Activated naive CD8-positive, alpha-beta T cell treated with anti-CD3 and anti-CD28 coated beads for 36 hours (primary cell): ENCODE measurements around the gene GRIN2A. TPM values are rescaled to one million over a fixed set of nuclear protein-coding genes. Genes with fewer than 3 reads are reported as not detected.

Source experiments
- DNase-seq: peaks from one replicate; pipeline ENCODE4 v3.0.0; 2021
- H3K27ac Mint-ChIP-seq: one replicate; pipeline ENCODE4 v1.8.0; 2022; ENCODE audit warnings: mild to moderate bottlenecking, moderate library complexity, mixed read lengths
- H3K27me3 Mint-ChIP-seq: one replicate; pipeline ENCODE4 v1.8.0; 2022; ENCODE audit warnings: mild to moderate bottlenecking, mixed read lengths
- H3K36me3 Mint-ChIP-seq: one replicate; pipeline ENCODE4 v1.8.0; 2021; ENCODE audit warnings: mild to moderate bottlenecking, mixed read lengths
- H3K4me1 Mint-ChIP-seq: one replicate; pipeline ENCODE4 v1.8.0; 2021; ENCODE audit warnings: mixed read lengths
- H3K4me3 Mint-ChIP-seq: one replicate; pipeline ENCODE4 v1.8.0; 2022; ENCODE audit warnings: mild to moderate bottlenecking, moderate library complexity, mixed read lengths
- H3K9me3 Mint-ChIP-seq: one replicate; pipeline ENCODE4 v1.8.0; 2022; ENCODE audit warnings: mixed read lengths
- total RNA-seq, 2 experiments: library from RNA; stranded (reverse); gene quantifications; one replicate each; pipeline ENCODE4 v1.2.3, GENCODE V29; 2021

Gene GRIN2A
- total RNA-seq, 2 experiments from 2014 or later, result not detected

DNA sequence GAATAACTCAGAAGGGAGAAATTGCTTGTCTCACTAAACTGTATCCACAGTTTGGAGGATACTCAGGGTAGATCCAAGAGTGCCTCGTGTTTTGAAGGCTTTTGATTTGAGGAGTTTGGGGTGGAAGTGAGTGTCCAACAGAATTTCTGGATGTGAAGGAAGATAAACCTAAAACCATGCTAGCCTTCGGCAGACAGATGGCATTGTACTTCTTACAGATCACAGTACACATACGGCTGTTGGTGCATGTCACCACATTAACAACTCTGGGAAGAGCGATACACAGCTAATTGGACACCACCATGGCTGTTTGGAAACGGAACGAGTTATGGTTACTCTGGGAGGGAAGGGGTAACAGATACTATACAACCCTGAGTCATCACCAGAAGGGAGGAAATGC is 420.4 kb downstream of the GRIN2A start:
- no peaks in the 10 kb centered on the region for H3K27me3 Mint-ChIP-seq
- no peaks in the 10 kb centered on the region for H3K36me3 Mint-ChIP-seq
- no peaks in the 10 kb centered on the region for H3K9me3 Mint-ChIP-seq
- no peak overlapping the region for H3K4me3 Mint-ChIP-seq
- no peak for DNase-seq
- H3K4me1 Mint-ChIP-seq, result no peaks in the 10 kb centered on the region
- H3K27ac Mint-ChIP-seq, result no peak overlapping the region

DNA sequence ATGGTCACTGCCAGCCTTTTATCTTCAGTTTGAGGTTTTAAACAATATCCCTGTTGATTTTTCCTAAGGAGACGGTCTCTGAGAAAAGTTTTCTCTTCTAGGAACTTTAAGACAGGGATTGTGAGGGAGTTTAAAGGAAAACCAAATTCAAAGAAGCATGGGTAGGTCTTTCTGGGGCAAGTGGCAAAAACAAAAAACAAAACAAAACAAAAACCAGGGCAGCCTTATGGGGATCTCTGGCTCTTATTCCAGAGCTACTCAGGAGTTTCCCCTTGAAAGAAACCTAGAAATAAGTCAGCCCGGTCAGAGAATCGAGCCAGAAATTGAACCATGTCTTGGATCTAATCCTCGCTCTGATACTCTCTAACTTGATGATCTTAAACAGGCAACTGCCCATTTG is 424.5 kb downstream of the GRIN2A start:
- H3K27me3 Mint-ChIP-seq, result no peaks in the 10 kb centered on the region
- no peak overlapping the region for H3K27ac Mint-ChIP-seq
- no peaks in the 10 kb centered on the region for H3K9me3 Mint-ChIP-seq
- no peaks in the 10 kb centered on the region for H3K4me1 Mint-ChIP-seq
- DNase-seq, result no peak
- no peaks in the 10 kb centered on the region for H3K36me3 Mint-ChIP-seq
- no peak overlapping the region for H3K4me3 Mint-ChIP-seq

DNA sequence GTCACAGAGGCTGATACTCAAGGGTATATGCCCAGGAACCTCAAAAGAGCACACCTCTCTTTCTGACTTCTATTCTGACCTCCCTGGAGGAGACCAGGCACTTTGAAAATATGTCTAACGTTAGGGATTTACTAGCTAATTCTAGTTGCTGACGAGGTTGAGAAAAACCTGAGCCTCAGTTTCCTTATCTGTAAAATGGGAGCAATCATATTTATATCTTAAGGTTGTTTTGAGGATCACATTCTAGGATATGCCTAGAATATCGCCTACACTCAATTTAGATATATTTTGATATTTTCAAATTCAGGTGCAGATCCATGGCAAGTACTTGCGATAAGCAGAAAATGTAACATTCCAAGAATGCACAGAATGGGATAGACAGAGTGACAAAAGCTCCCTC is 425.8 kb downstream of the GRIN2A start:
- H3K4me1 Mint-ChIP-seq, result no peaks in the 10 kb centered on the region
- no peak overlapping the region for H3K4me3 Mint-ChIP-seq
- H3K9me3 Mint-ChIP-seq, result no peaks in the 10 kb centered on the region
- no peak overlapping the region for H3K27ac Mint-ChIP-seq
- H3K27me3 Mint-ChIP-seq, result no peaks in the 10 kb centered on the region
- no peaks in the 10 kb centered on the region for H3K36me3 Mint-ChIP-seq
- no peak for DNase-seq

DNA sequence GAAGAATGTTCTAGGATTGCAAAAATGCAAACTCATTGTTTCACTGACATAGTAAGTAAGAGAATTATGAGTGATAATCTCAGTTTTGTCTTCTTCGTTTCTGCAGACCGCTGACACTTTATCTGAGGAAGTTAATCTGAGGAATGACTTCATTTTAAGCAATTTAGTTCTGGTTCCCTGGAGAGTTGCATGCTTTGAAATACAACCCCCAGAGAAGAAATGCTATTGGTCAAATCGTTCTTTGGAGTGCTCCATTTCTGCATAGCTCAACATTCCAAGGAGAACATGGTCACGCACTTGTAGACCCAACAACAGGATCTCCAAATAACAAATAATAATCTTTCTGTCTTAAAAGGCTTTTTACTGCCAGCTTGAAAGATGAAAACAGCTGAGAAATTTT is 427.1 kb downstream of the GRIN2A start:
- no peak overlapping the region for H3K27ac Mint-ChIP-seq
- no peaks in the 10 kb centered on the region for H3K27me3 Mint-ChIP-seq
- no peaks in the 10 kb centered on the region for H3K36me3 Mint-ChIP-seq
- H3K9me3 Mint-ChIP-seq, result no peaks in the 10 kb centered on the region
- no peaks in the 10 kb centered on the region for H3K4me1 Mint-ChIP-seq
- no peak overlapping the region for H3K4me3 Mint-ChIP-seq
- no peak for DNase-seq

DNA sequence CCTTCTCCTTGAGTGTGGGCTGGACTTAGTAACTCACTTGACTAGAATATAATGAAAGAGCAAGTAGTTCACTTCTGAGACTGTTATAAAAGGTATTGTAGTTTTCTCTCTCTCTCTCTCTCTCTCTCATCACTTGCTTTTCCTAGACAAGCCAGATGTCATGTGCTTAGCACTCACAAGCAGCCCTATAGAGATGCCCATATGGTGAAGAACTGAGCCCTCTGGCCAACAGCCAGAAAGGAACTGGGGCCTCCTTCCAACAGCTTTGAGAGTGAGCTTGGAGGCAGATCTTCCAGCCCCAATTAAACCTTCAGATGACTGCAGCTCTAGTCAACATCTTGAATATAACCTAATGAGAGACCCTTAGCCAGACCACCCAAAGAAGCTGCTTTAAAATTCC is 440.5 kb downstream of the GRIN2A start:
- Mint-ChIP-seq H3K4me3 (no peak overlapping the region), H3K9me3 (no peaks in the 10 kb centered on the region), H3K36me3 (no peaks in the 10 kb centered on the region), H3K4me1 (no peaks in the 10 kb centered on the region), H3K27me3 (peaks cover 4% of the 10 kb centered on the region), H3K27ac (no peak overlapping the region)
- no peak for DNase-seq

DNA sequence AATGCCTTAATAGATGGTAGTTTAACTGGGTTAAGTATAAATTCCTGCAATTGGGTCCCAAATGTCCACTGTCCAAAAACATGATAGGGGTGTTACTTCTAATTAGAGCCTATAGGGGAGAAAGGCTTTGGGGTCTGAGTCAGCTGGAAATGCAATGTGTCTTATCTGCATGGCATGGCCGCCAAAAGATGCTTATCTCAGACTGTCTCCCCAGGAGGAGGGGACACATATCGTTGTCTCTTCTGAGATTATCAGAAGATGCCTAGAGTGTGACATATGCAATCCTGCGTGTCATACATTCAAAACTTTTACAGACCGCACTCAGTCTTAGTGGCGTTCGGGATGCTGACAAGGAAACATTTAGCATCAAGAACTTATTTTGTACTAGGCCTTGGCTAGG is 442.9 kb downstream of the GRIN2A start:
- no peak overlapping the region for H3K27ac Mint-ChIP-seq
- H3K4me3 Mint-ChIP-seq, result no peak overlapping the region
- no peaks in the 10 kb centered on the region for H3K36me3 Mint-ChIP-seq
- H3K27me3 Mint-ChIP-seq, result no peaks in the 10 kb centered on the region
- no peak for DNase-seq
- H3K4me1 Mint-ChIP-seq, result no peaks in the 10 kb centered on the region
- H3K9me3 Mint-ChIP-seq, result no peaks in the 10 kb centered on the region

DNA sequence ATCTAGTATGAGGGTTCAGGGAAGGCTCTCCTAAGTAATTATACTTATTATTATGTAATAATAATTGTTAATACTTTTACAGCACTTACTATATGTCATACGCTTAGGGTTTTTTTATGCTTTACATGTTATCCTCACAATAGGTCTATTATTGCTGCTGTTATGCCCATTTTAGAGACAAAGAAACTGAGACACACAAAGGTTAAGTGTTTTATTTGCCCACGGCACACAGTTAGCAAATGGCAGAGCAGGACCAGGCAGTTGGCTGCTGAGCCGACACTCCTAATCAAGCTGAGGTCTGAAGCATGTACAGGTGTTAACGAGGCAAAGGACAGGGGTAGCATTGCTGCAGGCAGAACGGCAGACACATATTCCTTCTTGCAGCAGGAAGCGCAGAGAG is 443.5 kb downstream of the GRIN2A start:
- no peaks in the 10 kb centered on the region for H3K9me3 Mint-ChIP-seq
- DNase-seq, result no peak
- H3K27ac Mint-ChIP-seq, result no peak overlapping the region
- H3K4me1 Mint-ChIP-seq, result no peaks in the 10 kb centered on the region
- no peaks in the 10 kb centered on the region for H3K36me3 Mint-ChIP-seq
- no peak overlapping the region for H3K4me3 Mint-ChIP-seq
- H3K27me3 Mint-ChIP-seq, result no peaks in the 10 kb centered on the region

DNA sequence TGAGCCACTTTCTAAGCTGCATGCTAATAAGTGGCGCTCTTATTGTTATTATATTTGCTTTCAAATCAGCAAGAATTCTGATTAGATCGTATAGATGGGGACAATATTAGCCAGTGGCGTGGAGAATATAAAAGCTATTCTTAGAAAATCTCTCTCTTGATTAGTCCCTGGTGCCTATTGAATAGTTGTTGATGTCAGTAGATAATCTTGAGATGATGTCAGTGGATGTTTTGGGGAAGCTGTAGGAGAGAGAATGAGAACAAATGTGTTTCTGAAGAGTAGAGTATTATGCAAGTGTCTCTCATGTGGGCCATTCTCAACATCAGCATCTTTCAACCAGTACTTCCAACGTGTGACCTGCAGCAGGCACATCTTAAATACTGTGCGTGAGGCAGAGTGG is 445.7 kb downstream of the GRIN2A start:
- H3K4me3 Mint-ChIP-seq, result no peak overlapping the region
- DNase-seq, result no peak
- no peaks in the 10 kb centered on the region for H3K9me3 Mint-ChIP-seq
- H3K27me3 Mint-ChIP-seq, result no peaks in the 10 kb centered on the region
- H3K36me3 Mint-ChIP-seq, result no peaks in the 10 kb centered on the region
- no peak overlapping the region for H3K27ac Mint-ChIP-seq
- no peaks in the 10 kb centered on the region for H3K4me1 Mint-ChIP-seq

DNA sequence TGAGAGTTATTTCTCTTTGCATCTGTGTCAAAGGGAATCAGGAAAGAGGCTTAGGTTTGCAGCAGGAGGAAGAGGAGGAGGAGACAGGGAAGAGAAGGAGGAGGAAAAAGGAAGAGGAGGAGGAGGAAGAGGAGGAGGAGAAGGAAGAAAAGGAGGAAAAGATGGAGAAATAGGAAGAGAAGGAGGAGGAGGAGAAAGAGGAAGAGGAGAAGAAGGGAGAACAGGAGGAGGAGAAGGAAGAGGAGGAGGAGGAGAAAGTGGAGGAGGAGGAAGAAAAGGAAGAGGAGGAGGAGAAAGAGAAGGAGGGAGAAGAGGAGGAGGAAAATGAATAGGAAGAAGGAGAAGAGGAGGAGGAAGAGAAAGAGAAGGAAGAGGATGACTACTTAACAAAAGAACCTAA is 459.1 kb downstream of the GRIN2A start:
- H3K9me3 Mint-ChIP-seq, result peaks cover 1% of the 10 kb centered on the region
- H3K27me3 Mint-ChIP-seq, result no peaks in the 10 kb centered on the region
- no peaks in the 10 kb centered on the region for H3K36me3 Mint-ChIP-seq
- H3K4me3 Mint-ChIP-seq, result no peak overlapping the region
- no peak for DNase-seq
- H3K4me1 Mint-ChIP-seq, result no peaks in the 10 kb centered on the region
- no peak overlapping the region for H3K27ac Mint-ChIP-seq

DNA sequence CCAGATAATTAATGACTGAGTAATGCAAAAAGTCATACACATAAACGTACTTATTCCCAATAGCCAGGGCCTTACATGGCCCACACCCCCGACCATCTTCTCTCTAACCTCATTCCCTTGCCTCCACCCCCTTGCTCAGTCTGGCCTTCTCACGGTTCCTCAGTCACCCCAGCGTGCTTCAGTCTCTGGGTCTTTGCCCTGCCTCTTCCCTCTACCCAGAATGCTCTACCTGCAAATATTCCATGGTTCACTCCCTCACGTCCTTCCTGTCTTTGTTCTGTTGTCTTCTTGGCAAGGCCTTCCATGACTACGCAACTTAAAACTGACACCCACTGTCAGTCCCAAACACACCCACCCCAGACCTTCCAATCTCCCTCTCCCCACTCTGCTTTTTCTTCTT is 468.3 kb downstream of the GRIN2A start:
- Mint-ChIP-seq H3K27ac (no peak overlapping the region), H3K9me3 (no peaks in the 10 kb centered on the region), H3K27me3 (peaks cover 7% of the 10 kb centered on the region), H3K36me3 (no peaks in the 10 kb centered on the region), H3K4me3 (no peak overlapping the region), H3K4me1 (no peaks in the 10 kb centered on the region)
- no peak for DNase-seq

DNA sequence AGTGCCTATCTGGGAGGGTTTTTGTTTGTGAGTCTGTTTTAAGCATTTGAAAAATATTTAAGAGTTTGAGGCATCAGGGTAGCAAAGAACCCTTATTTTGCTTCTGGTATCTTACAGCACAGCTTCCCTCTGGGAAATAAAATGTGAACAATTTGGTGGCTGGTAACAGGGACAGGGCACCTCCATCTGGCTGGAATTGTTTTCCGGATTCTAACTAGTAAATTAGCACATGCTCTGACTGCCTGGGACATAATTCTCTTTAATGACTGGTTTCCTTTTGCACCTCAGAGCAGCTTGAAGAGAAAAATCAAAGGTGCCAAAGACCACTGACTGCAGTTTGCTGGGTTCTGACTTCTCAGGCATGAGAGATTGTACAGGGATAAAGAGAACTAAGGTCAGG is 469.1 kb downstream of the GRIN2A start:
- no peak overlapping the region for H3K4me3 Mint-ChIP-seq
- DNase-seq, result no peak
- no peaks in the 10 kb centered on the region for H3K4me1 Mint-ChIP-seq
- no peak overlapping the region for H3K27ac Mint-ChIP-seq
- peaks cover 7% of the 10 kb centered on the region for H3K27me3 Mint-ChIP-seq
- H3K36me3 Mint-ChIP-seq, result no peaks in the 10 kb centered on the region
- no peaks in the 10 kb centered on the region for H3K9me3 Mint-ChIP-seq

DNA sequence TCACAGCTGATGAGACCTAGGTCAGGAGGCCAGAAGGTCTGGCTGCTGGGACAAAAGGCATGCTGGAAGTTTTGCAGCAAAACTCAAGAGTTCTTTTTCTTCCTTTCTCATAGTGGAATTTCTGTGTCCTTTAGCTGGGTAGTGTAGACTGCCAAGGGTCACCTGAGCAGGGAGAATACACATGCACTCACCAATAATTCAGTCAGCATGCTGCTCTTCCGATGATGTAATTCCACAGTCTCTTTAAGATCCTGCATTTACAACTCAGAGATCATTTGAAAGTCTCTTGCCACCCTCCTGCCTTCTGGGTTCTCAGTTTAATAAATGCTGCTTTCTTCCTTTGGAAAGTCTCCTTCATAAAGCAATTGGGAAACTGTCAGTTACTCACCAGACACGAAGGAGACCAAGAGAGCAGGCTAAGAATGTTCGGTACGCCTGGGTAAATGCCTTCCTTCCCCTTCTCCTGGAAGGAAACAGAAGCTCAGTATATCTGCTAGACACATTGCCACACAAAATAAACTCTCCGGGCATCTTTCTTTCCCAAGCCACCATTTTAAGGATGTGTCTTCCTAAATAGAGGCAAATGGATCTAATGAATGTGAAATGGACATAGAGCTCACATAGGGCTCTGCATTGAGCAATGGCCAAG is 473.1 kb downstream of the GRIN2A start:
- DNase-seq, result no peak
- Mint-ChIP-seq H3K36me3 (no peaks in the 10 kb centered on the region), H3K4me3 (no peak overlapping the region)

DNA sequence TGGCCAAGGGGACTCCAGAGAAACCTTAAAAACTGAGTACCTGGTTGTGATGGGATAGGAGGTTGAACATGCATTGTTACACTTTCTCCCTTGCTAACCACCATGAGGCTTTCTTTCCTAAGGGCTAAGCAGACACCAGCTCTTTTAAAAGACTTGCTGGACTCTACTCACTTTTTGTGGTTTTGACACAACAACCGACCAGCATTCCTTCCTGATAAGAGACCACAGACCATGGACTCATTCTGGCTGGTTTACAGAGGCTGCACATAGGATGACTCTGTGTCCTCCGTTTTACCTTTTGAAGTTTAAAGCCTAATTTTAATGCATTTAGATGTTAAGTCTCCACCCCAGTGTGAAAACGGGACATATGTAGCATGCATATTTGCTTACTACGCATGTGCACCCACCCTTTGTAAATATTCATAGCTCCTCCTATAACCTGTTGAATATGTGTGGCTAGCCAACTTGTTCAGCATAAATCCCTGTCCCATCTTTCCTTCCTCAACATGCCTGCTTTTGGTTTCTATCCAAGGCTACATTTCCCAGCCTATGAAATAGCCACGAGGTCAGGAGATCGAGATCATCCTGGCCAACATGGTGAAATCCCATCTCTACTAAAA is 475.9 kb downstream of the GRIN2A start:
- Mint-ChIP-seq H3K27ac (no peak overlapping the region), H3K36me3 (no peaks in the 10 kb centered on the region), H3K9me3 (no peaks in the 10 kb centered on the region), H3K4me3 (no peak overlapping the region), H3K27me3 (no peaks in the 10 kb centered on the region), H3K4me1 (no peaks in the 10 kb centered on the region)
- DNase-seq, result no peak

More for the DNA sequence above, 473.1 kb downstream of the GRIN2A start:
- Mint-ChIP-seq H3K27me3 (peaks cover 5% of the 10 kb centered on the region), H3K9me3 (no peaks in the 10 kb centered on the region), H3K27ac (no peak overlapping the region), H3K4me1 (no peaks in the 10 kb centered on the region)

DNA sequence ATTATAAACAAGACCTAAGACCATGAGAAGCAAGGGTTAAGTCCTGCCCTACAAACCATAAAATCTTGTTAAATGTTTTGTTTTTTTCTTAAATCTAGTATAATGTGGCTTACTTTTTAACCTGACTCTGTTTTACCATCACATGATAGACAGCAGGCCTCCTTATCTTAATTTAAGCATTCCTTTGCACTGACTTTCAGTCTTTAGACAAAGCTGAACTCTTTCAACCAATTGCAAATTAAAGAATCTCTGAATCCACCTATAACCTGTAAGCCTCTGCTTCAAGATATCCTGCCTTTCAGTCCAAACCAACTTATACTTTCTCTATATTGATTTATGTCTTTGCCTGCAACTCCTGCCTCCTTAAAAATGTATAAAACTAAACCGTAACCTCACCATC is 478.5 kb downstream of the GRIN2A start:
- Mint-ChIP-seq H3K4me1 (no peaks in the 10 kb centered on the region), H3K4me3 (no peak overlapping the region)

More for the DNA sequence above, 478.5 kb downstream of the GRIN2A start:
- DNase-seq, result no peak
- Mint-ChIP-seq H3K27me3 (no peaks in the 10 kb centered on the region), H3K9me3 (no peaks in the 10 kb centered on the region), H3K36me3 (no peaks in the 10 kb centered on the region), H3K27ac (no peak overlapping the region)
